ENCODE measurements around the gene PLA2G4A.

The PLA2G4A gene

GRCh38 chr1:186977266-186977957 lies 148.7 kb downstream of the PLA2G4A start:
- DNase-seq (ENCODE audit: low spot score), result no peak

- DNase-seq (ENCODE audit: low spot score), result no peak
Observed at GRCh38 chr1:186978596-186979556, 150.1 kb downstream of the PLA2G4A start.

GRCh38 chr1:186980400-186980799 lies 151.7 kb downstream of the PLA2G4A start:
- DNase-seq (ENCODE audit: low spot score), result no peak

- DNase-seq (ENCODE audit: low spot score), result no peak
Observed at GRCh38 chr1:186982116-186982515, 153.4 kb downstream of the PLA2G4A start.

GRCh38 chr1:186983327-186983726 lies 154.6 kb downstream of the PLA2G4A start:
- no peak for DNase-seq (ENCODE audit: low spot score)

- no peak for DNase-seq (ENCODE audit: low spot score)
Observed at GRCh38 chr1:186984959-186985358, 156.2 kb downstream of the PLA2G4A start.

- DNase-seq (ENCODE audit: low spot score), result no peak
Observed at GRCh38 chr1:186985889-186986491, 157.2 kb downstream of the PLA2G4A start.

- DNase-seq (ENCODE audit: low spot score), result no peak
Observed at GRCh38 chr1:186987065-186987464, 158.3 kb downstream of the PLA2G4A start.

GRCh38 chr1:186987769-186988168 lies 159.0 kb downstream of the PLA2G4A start:
- DNase-seq (ENCODE audit: low spot score), result no peak

- no peak for DNase-seq (ENCODE audit: low spot score)
Observed at GRCh38 chr1:186993996-186994395, 165.2 kb downstream of the PLA2G4A start.

- DNase-seq (ENCODE audit: low spot score), result no peak
Observed at GRCh38 chr1:186994897-186995296, 166.1 kb downstream of the PLA2G4A start.

GRCh38 chr1:186996816-186997215 lies 168.1 kb downstream of the PLA2G4A start:
- no peak for DNase-seq (ENCODE audit: low spot score)

- no peak for DNase-seq (ENCODE audit: low spot score)
Observed at GRCh38 chr1:186997877-186998276, 169.1 kb downstream of the PLA2G4A start.

- DNase-seq (ENCODE audit: low spot score), result no peak
Observed at GRCh38 chr1:186999506-186999905, 170.8 kb downstream of the PLA2G4A start.

GRCh38 chr1:187001198-187001889 lies 172.6 kb downstream of the PLA2G4A start:
- DNase-seq (ENCODE audit: low spot score), result no peak

- DNase-seq (ENCODE audit: low spot score), result no peak
Observed at GRCh38 chr1:187003353-187003752, 174.6 kb downstream of the PLA2G4A start.

GRCh38 chr1:187006896-187007295 lies 178.1 kb downstream of the PLA2G4A start:
- no peak for DNase-seq (ENCODE audit: low spot score)

GRCh38 chr1:187009320-187009719 lies 180.6 kb downstream of the PLA2G4A start:
- DNase-seq (ENCODE audit: low spot score), result no peak

GRCh38 chr1:187010571-187011309 lies 182.0 kb downstream of the PLA2G4A start:
- no peak for DNase-seq (ENCODE audit: low spot score)

GRCh38 chr1:187013582-187014200 lies 184.9 kb downstream of the PLA2G4A start:
- no peak for DNase-seq (ENCODE audit: low spot score)

- DNase-seq (ENCODE audit: low spot score), result no peak
Observed at GRCh38 chr1:187018291-187018690, 189.5 kb downstream of the PLA2G4A start.

All from left forelimb (tissue), 1 donor.